Stimulated activated CD8-positive, alpha-beta memory T cell treated with anti-CD3 and anti-CD28 coated beads, Interleukin-12 subunit alpha, Interleukin-12 subunit beta, amount 100 ng/mL, for 1 hour (primary cell): ENCODE results near the gene HAGHL.

Experiments
- DNase-seq: peaks from one replicate; pipeline ENCODE4 v3.0.0-alpha.2; 2020; ENCODE audit warnings: low read depth

HAGHL gene, protein sequence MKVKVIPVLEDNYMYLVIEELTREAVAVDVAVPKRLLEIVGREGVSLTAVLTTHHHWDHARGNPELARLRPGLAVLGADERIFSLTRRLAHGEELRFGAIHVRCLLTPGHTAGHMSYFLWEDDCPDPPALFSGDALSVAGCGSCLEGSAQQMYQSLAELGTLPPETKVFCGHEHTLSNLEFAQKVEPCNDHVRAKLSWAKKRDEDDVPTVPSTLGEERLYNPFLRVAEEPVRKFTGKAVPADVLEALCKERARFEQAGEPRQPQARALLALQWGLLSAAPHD

GRCh38 chr16:726438-727290, at the start of gene HAGHL, which contains the start of gene CCDC78:
TSS of gene HAGHL (plus strand) at chr16:727106. CDS start at chr16:727510, 404 bp downstream.
TSS of gene CCDC78 (minus strand) at chr16:726443. CDS start at chr16:726367, 76 bp downstream.
- peak; percentile 43 for DNase-seq

DNA sequence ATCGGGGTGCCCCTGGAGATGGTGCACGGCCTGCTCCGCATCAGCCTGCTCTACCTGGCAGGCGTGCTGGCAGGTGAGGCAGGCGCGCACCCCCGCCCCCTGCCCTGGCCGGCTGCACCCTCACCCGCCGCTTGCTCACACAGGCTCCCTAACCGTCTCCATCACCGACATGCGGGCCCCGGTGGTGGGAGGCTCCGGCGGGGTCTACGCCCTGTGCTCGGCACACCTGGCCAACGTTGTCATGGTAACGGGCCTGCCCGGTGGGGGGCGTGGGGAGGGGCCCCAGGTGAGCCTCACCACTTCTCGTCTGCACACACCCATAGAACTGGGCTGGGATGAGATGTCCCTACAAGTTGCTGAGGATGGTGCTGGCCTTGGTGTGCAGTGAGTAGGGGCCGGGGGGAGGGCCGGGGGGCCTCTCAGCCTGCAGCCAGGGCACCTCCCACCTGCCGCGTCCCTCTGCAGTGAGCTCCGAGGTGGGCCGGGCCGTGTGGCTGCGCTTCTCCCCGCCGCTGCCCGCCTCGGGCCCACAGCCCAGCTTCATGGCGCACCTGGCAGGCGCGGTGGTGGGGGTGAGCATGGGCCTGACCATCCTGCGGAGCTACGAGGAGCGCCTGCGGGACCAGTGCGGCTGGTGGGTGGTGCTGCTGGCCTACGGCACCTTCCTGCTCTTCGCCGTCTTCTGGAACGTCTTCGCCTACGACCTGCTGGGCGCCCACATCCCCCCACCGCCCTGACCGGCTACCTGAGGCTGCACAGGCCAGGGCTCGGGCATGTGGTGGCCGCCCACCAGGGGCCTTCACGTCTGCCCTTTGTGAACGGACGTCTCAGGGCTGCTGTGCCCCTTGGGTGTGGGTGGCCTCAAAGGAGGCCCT, 49.4 kb upstream of the HAGHL start:
- DNase-seq: no peak

GRCh38 chr16:678209-678857, 48.6 kb upstream of the HAGHL start:
- no peak for DNase-seq

DNA sequence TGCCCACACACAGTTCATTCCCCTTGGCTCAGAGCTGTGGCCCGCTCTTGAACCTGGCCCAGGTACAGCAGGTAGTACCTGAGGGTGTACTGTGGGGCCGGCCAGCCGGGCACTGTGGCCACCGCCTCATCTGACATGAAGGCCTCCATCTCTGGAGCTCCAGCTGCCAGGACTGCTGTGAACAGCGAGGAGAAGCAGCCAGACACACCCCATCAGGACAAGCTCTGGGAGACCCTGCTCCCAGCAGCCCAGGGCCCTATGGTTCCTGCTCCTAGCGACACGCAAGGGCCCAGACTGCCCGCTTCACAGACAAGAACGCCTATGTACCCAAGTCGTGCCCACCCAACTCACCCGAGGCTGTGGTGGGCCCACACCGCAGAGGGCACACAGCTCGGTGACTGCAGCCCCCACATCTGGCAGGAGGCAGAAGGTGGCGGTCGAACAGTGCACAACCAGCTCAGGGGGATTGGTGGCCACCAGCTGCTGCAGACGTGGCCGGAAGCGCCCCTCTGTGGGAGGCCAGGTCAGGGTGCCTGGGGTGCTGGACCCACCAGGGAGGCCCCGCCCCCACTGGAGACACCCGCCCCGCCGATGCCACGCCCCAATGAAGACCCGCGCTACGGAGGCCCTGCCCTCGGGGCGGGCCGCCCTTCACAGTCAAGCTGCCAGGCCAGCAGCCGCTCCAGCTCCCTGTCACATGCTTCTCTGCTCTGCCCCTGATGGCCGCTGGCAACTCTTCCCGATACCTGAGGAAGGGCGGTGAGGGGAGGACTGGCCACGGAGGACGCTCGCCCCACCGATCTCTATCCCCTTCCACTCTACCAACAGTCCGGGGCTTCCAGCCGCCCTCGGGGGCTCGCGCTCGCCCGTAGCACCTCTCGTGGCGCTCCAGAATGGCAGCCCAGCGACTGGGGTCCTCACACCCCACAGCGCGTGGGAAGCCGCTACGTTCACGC, 47.8 kb upstream of the HAGHL start:
- no peak for DNase-seq

DNA sequence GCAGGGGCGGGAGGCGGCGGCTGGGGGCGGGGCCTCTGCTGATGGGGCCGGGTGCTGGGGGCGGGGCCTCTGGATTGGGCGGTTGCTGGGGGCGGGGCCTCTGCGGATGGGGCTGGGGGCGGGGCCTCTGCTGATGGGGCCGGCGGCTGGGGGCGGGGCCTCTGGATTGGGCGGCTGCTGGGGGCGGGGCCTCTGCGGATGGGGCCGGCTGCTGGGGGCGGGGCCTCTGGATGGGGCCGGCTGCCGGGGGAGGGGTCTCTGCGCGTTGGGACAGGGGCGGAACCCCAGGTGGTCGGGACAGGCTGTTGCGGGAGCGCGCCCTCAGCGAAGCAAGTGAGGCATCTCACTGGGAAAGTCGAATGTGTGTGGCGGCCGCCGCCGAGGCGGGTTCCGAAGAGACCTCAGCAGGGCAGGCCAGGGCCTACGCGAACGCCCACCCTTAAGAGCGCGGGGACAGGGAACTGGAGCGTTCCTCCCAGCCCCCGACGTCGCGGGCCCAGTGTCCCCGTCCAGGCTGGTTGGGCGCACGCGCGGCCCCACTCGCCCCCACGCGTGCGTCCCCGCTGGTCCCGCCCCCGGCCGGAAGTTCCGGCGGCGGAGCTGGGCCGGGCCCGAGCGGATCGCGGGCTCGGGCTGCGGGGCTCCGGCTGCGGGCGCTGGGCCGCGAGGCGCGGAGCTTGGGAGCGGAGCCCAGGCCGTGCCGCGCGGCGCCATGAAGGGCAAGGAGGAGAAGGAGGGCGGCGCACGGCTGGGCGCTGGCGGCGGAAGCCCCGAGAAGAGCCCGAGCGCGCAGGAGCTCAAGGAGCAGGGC, 46.9 kb upstream of the HAGHL start, which contains the start of gene STUB1:
Gene STUB1 (plus strand): TSS at position 597 of the 811 bp plus-strand sequence. CDS start 116 bp downstream, at position 713.
- DNase-seq: peak; percentile 77

DNA sequence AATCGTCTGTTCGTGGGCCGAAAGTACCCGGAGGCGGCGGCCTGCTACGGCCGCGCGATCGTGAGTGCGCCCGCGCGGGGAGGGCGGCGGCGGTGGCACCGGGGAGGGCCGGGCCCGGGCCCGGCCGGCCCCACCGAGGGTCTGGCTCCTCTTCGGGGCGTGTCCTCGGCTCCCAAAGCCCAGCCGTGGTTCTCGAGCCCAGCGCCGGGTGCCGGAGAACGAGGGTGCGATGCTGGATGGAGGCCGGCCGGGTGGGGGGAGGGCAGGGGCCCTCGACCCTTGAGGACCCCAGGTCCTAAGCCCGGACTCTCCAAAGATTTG, 46.3 kb upstream of the HAGHL start:
- no peak for DNase-seq

- DNase-seq: no peak
Measured at GRCh38 chr16:680967-681745, 45.8 kb upstream of the HAGHL start.

DNA sequence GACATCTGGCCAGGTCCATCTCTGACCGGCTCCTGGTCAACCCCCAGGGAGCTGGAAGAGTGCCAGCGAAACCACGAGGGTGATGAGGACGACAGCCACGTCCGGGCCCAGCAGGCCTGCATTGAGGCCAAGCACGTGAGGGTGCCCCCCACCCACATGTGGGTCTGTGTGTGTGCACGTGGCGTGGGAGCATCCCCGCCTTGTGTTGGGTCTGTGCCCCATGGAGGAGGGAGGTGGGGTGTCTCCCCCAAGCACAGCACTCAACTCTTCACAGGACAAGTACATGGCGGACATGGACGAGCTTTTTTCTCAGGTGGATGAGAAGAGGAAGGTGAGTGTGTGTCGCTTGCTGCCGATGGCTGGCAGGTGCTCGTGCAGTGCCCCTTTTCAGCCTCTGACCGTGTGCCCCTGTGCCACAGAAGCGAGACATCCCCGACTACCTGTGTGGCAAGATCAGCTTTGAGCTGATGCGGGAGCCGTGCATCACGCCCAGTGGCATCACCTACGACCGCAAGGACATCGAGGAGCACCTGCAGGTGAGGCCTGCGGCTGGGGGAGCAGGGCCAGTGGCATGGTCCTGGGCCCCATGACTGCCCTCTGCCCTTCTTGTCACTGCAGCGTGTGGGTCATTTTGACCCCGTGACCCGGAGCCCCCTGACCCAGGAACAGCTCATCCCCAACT, 45.0 kb upstream of the HAGHL start:
- DNase-seq: no peak

GRCh38 chr16:682493-683395, 44.2 kb upstream of the HAGHL start:
- DNase-seq: no peak

- no peak for DNase-seq
Measured at GRCh38 chr16:683396-684070, 43.4 kb upstream of the HAGHL start.

DNA sequence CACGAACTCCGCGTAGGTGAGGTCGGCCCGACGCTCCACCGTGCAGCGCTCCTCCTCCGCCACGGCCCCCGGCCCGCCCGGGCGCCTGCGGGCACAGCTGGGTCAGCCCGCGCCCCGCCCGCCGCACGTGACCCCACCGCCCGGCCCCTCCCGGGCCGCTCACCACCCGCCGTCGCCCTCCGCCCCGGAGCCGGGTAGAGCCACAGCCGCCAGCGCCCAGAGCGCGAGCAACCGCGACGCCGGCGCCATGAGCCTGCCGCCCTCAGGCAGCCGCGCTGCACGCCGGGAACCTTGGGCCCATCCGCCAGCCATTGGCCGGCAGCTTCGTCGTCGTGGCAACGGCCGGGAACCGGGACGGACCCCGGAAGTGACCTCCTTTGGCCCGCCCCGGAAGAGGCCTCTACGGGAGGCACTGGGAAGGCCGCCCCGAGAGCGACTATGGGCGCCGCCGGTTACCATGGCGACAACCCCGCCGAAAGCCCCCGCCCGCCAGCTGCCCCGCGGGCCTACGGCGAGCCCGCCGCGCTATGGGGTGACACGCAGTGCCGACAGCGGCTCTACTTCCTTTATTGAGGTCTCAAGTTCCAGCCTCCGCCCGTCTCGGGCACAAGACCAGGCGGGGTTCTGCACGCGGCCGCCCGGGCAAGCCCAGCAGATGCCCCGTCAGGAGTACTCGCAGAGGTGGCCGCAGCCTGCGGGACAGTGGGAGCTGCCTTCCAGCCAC, 42.7 kb upstream of the HAGHL start, which contains the start of gene JMJD8:
Gene JMJD8 (minus strand): TSS at position 264 of the 724 bp plus-strand sequence. CDS start 15 bp downstream, at position 249.
- DNase-seq: peak; percentile 91

DNA sequence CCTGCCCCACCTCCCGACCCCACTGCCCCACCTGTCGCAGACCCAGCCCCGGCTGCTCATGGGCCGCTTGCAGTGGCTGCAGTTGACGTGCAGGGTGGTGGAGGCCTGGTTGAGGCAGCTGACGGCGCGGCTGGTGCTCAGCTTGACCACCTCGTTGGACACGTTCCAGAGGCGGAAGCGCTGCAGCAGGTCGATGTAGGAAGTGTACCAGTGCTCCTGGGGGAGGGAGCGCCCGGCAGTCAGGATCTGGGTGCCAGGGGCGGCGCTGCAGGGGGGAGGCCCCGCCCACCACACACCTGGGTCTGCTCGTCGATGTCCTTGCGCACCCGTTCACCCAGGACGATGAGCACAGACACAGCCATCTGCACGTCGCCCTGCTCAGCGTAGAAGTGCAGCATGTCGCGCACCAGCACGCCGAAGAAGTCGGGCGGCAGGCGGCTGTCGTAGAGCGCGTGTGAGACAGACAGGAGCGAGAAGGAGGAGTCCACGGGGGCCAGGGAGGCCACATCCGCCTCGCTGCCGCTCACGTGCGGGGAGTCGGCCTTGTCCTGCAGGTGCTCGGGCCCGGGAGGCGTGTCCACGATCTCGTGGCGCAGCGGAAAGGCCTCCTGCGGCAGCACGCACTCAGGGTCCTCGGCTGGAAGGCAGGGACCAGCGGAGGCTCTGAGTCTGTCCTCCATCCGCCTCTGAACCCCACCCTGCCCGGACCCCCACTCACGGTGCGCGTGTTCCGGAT, 41.8 kb upstream of the HAGHL start:
- DNase-seq: no peak

DNA sequence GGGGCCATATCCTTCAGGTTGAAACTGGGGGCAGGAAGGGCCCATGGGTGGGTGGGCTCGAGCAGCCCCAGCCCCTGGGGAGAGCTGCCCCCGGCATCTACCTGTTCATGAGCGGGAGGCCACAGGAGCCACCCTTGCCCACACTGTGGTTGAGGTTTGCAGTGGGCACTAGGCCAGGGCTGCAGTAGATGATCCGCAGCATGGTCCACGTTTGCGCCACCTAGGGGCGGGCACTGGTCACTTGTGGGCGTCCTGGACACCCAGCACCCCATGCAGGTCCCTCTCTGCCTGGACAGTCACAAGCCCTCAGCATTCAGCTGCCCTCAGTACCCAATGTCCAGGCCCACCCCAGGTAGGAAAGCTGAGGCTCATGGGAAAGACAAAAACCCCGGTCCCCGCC, 40.9 kb upstream of the HAGHL start:
- no peak for DNase-seq

GRCh38 chr16:686459-687260, 40.2 kb upstream of the HAGHL start:
- DNase-seq: no peak
